GM19438 (cell line): ENCODE data around the gene GRID2.

ENCODE experiments used
- ATAC-seq: cut with Tn5 transposase; IDR thresholded peaks from one replicate; pipeline ENCODE4 v1.9.1; 2021; ENCODE audit warnings: low read depth; ENCODE audit not compliant: unreplicated experiment

Gene GRID2

DNA sequence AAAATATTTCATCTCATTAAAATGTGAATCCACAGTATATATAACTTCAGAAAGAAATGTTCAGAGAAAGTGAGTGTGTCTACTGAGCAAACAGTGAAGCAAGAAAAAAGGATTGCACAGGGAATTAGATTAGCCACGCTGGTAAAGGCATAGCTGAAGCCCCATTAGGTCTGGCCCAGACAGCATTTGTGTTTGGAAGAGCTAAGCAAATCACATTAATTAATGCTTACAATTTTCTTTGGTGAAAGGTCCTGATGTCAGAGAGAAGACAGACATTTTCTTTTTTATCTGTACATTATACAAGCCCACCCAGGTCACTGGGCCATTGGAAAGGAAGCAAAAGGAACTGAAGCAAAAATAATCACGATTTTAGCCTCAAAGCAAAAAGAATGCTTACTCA, 354.6 kb downstream of the GRID2 start:
- no peak for ATAC-seq

DNA sequence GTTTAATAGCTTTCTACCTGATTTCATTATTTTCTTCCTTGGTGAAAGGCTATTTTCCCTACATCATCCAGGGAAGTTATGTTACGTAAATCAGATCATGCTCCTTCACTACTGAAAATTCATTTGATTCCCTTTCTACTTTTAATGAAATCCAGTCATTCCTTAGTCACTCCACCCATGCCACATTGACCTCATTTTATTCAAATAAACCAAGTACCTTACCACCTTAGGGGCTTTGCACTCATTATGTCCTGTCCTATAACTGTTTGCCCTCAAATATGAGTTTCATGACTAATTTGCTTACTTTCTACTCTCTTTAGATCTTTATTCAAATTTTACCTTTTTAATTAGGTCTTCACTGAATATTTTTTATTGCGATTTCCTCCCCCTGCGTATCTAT, 374.0 kb downstream of the GRID2 start:
- no peak for ATAC-seq

DNA sequence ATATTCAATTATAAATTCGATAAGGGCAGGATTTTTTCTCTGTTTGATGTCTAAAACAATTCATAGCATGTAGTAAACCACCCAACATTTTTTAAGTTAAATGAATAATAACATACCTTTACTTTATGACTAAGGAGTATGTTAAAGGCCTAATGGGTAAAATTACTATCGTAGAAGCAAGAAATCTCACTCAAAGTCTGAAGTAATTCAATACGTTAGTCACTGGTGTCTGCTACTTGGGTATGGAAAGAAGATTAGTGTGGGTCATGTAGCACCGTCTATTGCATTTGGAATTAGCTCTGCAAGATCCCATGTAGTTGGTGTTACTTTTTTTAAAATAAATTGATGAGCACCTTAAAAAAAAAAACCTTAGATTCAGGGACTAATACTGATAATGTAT, 374.5 kb downstream of the GRID2 start:
- ATAC-seq, result no peak

DNA sequence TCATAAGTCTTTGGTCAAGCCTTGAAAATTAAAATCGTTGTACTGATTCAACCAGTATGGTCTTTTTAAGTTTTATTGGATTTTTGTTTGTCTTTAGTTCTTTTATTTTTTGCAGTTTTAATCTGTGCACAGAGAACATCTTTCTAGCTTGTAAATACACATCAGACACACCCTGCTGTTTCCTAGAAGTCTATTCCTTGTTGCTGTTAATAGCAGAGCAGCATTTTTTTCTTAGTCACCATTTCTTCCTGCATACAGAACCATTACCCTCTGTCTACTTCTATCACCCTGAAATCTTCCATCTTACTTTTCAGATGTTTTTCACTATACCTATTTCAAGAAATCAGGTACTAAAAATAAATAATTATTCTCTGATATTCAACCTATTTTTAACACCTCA, 375.4 kb downstream of the GRID2 start:
- ATAC-seq, result no peak

DNA sequence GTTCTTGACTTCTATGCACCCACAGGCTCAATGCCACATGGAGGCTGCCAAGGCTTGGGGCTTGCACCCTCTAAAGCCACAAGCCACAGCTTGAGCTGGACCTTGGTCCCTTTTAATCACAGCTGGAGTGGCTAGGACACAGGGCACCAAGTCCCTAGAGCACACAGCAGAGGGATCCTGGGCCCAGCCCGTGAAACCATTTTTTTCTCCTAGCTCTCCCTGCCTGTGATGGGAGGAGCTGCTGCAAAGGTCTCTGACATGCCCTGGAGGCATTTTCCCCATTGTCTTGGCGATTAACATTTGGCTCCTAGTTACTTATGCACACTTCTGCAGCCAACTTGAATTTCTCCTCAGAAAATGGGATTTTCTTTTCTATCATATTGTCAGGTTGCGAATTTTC, 410.9 kb downstream of the GRID2 start:
- no peak for ATAC-seq

DNA sequence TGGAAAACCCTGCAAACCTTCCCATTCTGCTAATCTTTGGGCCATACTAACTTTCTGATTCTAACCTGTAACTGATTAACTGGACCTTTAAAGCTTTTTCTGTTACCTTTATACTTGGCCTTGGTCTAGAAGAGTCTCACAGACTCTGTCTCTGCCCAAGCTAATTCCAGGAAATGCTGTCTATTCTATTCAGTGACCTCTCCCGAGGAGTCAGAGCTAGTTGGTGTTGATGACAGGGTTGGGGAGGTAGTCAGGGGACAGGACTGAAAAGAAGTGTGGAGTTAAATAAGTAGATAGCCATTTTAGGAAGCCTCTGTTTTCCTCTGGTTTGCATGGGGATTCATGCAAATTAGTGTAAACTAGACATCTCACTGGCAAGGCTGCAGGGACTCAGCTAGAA, 429.5 kb downstream of the GRID2 start:
- ATAC-seq, result no peak

DNA sequence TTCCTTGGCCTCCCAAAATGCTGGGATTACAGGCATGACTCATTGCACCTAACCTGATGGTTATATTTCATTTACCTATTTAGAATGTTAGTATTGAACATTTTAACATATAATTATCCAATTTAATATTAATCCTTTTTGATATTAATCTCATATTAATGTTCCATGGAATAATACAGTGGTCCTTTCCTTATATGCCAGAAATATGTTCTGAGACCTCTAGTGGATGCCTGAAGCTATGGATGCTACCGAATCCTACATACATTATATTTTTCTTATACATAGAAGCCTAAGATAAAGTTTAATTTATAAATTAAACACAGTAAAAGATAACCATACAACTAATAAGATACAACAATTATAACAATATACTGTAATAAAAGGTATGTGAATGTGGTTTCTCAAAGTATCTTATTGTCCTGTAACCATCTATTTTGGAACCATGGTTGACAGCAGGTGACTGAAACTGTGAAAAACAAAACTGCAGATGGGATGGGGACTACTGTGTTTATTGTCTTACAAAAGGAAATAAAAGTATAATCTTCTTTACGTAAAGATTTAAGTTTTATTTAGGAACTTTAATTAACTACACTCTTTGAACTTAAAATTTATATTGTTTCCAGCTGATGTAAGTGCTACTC, 431.4 kb downstream of the GRID2 start:
- no peak for ATAC-seq

DNA sequence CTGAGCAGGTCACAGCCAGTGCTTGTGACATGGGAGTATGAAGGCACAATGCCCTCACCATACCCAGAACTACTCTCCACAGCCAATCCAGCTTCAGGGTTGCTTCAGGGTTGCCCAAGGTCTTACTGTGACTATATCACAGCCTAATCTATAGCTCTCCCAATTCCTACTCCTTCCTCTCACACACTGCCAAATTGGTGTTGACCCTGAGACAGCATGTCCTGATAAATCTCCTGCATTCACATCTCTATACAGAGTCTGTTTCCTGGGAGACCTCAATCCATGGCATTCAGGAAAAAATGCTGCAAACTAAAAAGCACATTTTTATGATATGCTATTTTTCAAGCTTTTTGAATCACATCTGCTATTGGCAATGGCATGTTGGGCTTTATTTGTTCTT, 456.7 kb downstream of the GRID2 start:
- no peak for ATAC-seq

DNA sequence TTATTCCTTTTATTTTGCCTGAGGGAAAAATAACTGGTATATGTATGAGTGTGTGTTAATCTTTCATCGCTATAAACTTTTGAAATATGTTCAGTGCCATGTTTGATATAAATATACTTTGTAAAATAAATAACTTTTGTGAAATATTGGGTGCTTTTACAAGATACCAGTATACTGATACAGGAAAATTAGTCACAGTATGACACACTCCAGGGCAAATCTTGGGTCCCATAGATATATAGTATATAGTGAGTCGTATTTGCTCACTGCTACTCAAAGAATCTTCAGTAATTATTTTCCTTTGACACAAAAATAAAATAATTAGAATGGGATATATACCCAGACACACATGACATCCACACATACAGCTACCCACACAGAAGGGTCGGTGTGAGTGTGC, 472.3 kb downstream of the GRID2 start:
- no peak for ATAC-seq

DNA sequence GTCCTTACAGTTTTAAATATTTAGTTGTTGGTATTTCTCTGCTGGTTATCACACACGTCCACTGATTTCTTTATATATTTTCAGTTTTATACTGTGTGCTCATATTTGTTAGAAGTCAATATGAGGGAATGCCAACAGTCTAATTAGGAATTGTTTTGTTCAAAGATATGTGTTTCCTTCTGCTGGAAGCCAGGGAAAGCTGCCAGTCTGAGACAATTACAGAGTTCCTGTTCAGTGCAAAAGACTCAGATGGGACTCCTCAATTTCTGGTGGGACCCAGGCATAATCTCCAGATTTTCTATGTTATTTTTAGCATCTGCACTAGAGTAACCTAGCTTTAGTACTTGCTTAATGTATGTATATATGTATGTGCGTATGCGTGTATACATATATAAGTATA, 486.0 kb downstream of the GRID2 start:
- ATAC-seq, result no peak

DNA sequence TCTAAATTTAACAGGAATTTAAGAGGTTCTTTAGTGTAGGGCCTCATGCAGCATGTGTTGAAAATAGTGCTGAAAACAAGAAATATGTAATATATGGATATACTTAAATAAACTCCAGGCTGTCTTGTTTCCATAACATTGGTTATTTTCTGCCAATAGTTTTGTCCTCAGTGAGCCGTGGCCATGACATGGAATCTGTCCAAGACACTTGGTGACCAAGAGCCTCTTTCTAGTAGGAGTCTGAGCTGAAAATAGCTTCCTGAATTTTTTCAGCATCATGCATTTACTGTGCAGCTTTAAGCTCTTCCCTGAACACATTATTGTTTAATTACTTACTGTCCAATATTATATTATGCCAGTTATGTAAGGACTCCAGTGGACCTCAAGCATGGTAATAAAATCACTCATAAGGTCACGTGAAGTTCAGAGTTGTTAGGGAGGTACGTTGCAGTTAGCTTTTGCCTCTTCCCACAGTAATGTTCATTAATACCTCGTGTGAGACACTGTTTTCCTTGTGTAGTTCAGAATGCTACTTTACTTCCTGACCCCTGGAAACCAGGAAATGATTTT, 488.2 kb downstream of the GRID2 start:
- ATAC-seq, result no peak

DNA sequence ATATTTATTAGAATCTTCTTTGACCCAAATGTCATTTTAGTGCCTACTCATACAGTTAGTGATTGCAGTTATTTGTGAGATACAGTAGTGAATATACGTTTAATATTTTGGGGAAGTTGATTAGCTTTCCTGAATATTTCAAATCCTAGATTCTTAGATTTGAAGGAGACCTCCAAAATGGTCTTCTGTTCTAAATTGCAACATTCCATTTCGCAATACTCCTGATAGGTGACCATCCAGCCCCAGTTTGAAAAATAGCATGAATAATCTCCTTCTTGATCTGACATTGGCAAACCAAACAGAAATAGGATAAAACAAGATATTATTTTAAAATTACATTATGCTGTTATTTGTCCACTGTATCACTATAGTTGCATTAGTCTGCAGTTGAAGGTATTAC, 505.6 kb downstream of the GRID2 start:
- ATAC-seq, result no peak

DNA sequence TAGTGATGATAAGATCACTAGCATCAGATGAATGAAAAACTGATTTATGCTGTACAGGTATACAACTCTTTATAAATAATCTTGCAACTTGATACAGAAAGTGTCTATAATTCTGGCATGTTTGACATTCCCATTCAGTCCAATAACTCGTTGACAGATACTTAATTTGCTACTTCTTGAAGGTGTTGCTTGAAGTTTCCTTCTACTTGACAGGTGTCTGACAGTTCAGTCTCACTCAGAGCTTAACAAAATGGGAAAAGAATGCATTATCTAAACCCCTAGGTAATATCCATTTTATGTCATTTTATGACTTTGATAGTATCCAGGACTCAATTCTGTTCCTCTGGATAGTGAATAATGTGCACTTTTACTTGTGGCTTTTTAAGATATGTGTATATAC, 508.9 kb downstream of the GRID2 start:
- no peak for ATAC-seq

DNA sequence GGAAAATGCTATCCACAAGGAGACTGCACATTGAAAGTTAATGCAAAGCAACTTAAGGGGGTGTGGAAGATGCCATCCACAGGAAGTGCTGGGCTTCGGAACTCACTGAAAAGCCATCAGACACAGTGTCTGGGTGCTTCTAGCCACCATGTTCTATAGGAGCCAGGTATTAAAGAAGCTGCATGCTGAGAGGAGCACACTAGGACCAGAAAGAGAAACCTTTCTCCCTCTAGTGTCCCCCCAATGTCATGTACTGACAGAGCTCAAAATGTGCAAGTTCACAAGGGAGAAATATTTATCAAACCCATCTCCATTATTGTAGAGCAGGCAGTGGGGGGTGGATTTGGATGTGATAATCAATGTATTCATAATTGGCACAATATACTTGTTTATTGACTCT, 510.9 kb downstream of the GRID2 start:
- no peak for ATAC-seq

DNA sequence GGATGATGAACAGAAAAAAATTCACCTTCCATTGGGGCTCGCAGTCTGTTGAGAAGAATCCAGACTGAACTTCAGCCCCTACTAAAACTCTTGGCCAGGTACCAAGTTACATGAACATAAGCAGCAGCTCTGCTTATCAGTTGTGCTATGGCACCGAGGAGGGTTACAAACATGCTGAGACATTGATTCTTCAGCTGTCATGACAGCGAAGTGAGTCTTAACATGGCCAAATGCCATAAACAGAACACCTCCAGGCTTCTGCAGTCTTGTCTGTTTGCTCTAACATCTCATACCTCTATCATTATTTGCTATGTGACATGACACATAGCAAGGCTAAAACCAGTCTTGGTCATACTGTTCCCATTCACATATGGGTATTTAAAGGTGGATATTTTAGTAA, 521.5 kb downstream of the GRID2 start:
- no peak for ATAC-seq

DNA sequence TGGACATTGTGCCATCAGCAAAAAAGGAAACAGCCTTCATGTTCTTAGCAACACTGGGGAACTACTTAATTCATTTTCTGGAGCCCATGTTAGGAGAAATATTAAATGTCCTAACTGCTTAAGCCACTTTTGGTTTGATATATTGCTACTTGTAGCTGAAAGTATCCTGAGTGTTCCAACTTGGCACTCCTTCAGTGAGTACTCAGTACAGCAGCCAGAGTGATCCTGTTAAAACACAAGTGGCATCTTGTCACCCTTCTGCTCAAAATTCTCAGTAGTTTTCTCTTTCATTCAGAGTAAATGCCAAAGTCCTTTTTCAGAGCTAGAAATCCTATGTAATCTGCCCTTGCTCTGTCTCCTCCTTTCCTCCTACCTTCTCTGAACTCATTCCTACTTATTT, 522.0 kb downstream of the GRID2 start:
- no peak for ATAC-seq

DNA sequence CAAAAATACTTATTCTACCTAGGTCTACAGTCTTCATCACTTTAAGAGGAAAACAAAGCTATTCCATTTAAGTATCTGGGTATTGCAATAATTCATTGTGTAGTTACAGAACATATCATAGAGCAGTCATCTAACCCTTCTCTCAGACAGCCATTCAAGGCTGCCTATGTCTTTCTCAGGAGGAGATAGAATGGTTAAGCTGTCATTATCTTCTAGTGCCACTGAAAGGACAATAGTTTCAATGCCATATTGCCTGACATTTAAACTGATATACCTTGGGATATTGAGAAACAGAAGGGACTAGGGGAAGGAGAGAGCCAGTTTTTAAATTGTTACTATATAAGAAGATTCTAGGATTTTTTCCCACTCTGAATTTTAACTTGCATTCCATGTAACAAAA, 527.0 kb downstream of the GRID2 start:
- ATAC-seq, result no peak

DNA sequence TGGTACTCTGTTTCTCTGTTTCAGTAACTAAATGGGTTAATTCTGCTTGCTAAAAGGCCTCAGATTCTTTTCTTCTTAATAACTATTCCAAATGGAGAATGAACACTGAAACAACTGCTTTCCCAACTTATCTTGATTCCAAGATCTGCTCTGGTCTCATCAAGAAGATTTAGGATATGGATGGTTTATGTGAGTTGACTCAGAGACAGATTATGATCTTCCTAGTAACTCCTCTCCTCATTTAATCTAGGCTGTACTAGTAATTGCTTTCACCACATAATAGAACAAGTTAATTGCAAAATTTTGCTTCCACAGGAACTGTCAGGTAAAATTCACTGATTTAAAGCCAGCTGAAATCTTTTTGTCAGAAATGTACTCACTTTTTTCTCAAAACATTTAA, 537.1 kb downstream of the GRID2 start:
- ATAC-seq, result no peak

DNA sequence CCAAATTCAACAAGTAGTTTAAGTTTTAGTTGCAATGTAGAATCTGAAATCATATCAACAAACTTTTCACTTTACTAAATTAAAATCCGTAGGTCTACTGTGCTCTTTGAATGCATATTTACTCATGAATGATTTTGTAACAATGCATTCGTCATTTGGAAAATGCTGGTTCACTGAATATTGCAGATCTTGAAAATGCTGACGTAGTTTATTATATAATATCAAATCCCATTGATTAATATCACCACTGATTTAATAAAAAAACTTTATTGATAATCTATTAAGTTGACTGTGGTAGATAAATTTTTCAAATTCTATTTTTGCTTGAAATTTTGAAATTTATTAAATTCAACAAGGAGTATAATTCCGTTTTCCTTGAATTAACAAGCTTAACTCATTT, 540.0 kb downstream of the GRID2 start:
- ATAC-seq, result no peak

DNA sequence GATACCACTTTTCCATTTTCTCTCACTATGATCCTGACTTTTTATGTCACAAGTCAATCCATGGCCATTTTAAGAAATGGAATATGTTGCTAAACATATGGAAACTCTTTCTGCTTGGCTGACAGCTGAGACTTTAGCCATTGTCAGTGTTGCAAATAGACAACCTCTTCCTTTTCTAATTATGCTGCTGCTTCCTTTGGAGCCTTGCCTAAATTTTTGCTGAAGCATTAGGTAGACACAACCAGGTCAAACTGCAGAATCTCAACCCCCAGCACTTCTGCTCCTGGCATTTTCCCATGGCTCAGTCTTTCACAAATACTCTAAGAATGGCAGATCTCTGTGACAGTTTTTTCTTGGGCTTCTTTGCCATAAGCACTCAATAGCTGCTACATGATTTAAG, 543.3 kb downstream of the GRID2 start:
- no peak for ATAC-seq

DNA sequence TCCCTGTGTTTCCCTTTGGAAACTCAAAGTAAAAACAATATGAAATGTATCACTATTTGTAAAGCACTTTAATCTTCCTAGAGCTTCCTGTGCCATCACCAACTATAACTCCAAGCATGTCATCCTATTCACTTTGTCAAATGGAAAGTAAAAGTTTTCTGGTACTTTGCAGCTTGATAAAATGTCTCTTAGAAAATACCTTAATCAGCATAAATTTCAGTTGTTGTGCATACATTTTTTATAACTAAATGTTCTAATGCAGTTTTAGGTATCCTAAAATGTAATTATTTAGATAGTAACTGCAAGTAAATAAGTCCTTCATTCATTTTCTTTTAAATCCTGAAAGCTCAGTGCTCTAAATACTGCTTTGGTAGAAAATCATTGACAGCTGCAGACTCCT, 558.7 kb downstream of the GRID2 start:
- ATAC-seq, result no peak

DNA sequence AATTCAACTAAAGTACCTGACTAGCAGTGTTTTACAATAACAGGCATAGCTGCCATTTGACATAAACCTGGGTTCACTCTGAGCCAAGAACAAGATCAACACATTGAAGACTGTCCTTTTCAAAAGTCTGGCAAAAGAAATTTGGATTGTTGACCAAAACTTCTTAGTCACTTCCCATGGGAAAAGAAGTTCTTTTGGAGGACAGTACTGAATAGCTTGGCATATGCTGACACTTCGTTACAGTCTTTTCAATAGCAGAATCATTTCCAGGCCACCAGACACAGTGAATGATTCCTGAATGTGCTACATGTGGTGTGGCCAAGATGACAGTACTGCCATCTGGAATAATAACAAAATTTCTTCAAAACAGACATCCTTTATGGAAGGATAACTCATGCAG, 560.3 kb downstream of the GRID2 start:
- no peak for ATAC-seq

DNA sequence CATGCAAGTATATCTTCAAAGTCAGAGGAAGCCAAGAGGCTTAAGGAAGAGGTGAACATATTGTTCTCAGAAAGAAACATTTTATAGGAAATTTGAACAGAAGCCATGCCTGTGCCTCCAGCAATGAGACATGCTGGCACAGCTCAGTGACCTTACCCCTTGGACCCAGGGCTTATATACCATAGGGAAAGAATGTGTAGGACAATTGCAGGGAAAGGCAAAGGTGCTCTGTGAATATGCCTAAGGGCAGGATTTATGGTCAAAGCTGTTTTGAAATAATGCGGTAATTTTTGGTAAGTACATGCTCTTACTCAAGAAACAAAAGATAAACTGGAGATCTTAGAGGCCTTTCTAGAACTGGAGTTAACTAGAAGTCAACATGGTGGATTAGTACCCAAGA, 568.8 kb downstream of the GRID2 start:
- no peak for ATAC-seq
